Central memory CD4-positive, alpha-beta T cell (primary cell): Measurements from ENCODE around the gene EIF5AL1.
"Not testable (repeated sequence)": the region's sequence is repeated elsewhere in the genome, so short reads cannot be mapped to it uniquely, and the experiment has no call there.

Source experiments
- DNase-seq: peaks from one replicate; pipeline ENCODE4 v3.0.0; 2022
- total RNA-seq, 3 experiments: gene quantifications; one replicate each; lab custom pipeline; 2026; lab: John Stamatoyannopoulos, UW

EIF5AL1 gene
- total RNA-seq, result 1.5 to 14.7 (median 2.8) reads per million in 3 experiments

DNA sequence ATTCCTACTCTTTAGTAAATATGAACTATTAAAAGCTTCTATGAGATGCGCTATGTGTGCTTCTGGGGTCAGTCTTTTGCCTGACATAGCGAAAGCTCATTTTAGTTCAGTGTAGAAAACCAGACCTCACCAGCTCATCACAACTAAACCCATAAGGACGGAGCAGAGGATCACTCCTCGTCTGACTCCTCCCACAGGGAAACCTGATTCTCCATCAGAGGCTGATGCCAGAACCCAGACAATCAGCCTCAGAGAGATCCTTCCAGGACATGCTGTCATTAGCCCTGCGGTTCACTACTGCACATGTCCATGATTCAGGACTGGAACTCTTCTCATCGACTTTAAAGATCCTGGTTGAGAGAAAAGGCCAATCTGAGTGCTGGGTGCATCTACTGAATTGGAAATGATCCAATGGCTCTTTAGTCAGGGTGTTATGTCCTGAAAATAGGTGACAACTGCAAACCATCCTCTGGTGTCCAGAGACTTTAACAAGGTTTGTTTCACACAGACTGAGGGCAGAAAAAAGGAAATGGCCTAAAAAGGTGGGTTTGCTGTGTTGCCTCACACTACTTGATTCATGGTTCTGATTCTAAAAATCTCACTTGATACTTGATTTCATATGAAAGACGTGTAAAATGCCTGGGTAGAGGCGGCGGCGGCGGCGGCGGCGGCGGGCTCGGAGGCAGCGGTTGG lies at the start of gene EIF5AL1:
Gene EIF5AL1, plus strand, starts transcription at position 643 of the 693 bp plus-strand sequence. CDS start 117 bp downstream, outside the sequence.
- DNase-seq, result not testable (repeated sequence)

DNA sequence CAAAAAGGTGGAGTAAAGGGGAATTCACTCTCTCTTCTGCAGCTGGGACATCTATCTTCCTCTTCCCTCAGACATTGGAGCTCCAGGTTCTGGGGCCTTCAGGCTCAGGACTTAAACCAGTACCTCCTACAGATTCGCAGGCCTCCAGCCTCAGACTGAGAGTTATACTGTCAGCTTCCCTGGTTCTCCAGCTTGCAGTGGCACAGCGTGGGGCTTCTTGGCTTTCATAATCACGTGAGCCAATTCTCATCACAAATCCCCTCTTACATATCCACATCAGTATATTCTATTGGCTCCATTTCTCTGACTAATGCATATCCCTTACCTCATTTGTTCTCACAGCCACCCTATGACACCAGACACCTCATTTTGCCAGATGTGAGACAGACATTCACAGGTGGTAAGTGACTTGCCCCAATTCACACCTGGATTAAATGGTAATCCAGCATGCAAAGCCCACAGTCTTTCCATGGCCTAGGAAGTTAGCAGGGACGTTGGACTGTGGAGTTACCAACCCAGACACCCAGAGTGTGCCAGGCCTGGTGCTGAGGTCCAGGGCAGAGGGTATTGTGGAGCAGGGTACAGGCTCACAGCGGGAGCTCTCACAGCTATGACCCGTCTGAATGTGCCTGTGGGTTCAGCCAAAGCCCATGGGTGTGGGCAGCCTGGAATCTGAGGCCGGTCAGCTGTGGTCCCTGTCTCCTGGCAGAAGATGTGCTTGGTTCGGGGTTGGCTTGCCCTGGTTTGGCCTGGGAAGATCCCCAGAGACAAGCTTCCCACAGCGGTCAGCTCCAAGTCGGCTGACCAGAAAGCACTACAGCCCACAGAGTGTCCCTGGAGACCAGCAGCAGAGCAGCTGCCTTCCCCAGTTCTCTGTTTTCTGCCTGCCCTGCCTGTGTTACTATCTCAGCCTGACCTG lies 48.5 kb upstream of the EIF5AL1 start:
- no peak for DNase-seq

DNA sequence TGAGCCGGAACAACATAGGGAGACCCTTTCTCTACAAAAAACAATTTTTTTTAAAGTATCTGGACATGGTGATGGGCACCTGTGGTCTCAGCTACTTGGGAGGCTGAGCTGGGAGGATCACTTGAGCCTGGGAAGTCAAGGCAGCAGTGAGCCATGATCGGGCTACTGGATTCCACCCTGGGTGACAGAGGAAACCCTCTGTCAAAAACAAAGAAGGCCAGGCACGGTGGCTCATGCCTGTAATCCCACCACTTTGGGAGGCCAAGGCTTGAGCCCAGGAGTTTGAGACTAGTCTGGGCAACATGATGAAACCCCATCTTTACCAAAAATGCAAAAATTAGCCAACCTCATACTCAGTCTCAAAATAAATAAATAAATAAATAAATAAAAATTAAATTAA lies 47.0 kb upstream of the EIF5AL1 start:
- DNase-seq, result no peak

DNA sequence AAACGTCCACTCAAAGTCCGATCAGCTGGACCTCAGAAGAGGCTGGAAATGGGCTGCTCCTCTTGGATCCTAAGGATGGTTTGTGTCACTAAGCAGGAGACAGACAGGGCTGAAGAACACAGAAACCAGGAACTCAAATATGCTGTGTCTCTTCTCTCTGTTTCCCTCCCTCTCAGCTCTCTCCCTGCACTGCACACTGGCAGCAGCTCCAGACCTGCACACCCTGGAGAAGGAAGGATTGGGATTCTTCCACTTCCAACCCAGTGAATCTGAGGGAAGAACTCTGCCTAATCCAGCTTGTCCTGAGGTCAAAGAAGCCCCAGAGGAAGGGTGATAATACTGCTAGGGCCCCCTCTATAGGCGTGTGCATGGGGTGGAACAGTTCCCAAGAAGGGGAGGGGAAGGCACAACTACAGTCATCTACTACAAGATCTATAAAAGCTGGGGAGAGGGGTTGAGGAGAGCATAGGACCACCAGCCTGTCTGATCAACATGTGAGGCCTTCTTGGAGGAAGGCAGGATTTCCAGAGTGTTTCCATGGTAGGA lies 44.2 kb upstream of the EIF5AL1 start:
- no peak for DNase-seq

DNA sequence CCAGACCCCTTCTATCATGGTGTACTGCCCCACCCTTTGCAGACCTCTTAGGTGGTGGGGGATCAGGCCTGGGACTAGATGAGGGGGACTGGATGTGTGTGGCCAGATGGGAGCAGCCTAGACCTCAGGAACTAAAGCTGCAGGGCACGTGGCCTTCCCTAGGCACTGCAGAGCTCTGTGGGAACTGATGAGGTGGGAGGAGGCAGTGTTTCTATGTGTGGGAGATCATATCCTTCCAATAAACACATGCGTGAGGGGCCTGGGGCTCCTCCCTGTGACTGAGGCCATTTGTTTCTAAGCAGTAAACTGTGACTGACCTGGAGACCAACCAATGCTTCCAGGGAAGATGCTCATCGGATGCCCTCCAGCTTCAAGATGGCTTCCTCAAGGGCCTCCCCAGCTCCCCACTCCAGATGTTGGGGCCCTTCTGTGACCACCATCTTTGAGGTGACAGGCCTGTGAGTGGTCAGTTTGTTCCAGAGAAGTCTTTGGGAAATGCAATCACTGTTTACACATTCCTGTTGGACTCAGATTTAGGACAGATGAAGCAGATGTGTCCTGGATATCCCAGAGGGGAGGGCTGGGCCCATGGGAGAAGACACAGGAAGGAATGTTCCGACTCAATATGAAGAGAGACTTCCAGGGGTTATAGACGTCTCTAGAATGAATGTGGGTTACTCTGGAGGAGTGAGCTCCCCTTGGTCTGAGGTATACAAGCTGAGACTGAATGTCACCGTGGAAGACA lies 43.3 kb upstream of the EIF5AL1 start:
- DNase-seq, result no peak

GRCh38 chr10:79470096-79470495 lies 42.2 kb upstream of the EIF5AL1 start:
- DNase-seq, result no peak

GRCh38 chr10:79471776-79472175 lies 40.6 kb upstream of the EIF5AL1 start:
- DNase-seq, result no peak

GRCh38 chr10:79472449-79472848 lies 39.9 kb upstream of the EIF5AL1 start:
- DNase-seq, result no peak

GRCh38 chr10:79472951-79473350 lies 39.4 kb upstream of the EIF5AL1 start:
- DNase-seq, result no peak

- DNase-seq, result no peak
Observed at GRCh38 chr10:79473496-79474095, 38.7 kb upstream of the EIF5AL1 start.

GRCh38 chr10:79475119-79475653 lies 37.1 kb upstream of the EIF5AL1 start:
- no peak for DNase-seq

DNA sequence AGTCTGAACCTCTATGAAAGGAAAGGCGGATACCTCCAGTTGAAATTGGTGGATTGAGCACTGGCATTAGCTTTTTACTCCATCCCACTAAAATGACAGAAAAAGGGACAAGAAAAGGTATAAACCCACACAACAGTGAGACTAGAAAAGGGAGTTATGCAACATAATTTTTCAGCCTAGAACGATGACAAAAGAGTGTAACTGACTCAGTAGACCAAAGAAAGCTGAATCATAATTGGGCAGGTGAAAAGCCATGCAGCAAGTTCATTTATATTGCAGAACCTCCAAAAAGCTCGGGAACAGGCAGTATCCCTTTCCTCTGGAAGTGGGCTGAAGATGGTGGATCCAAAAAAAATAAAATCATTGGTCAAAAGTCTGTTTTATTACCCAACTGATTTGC lies 36.5 kb upstream of the EIF5AL1 start:
- DNase-seq, result no peak

GRCh38 chr10:79476645-79477044 lies 35.7 kb upstream of the EIF5AL1 start:
- no peak for DNase-seq

DNA sequence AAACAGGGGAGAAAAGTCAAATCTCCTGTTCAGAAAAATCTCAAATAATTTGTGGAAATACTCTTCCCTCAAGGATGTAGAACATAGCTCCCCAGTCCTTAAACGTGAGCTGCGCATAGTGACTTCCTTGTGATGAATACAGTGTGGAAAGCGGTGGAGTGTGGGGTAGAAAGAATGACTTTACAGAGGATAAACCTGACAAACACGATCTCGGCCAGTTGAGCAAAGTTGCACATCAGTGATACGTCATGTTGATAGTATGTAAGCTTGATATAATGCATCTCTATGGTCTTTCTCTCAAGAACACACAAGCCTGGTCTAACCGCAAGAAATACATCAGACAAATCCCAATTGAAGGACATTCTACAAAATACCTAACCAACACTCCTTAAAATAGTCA lies 34.9 kb upstream of the EIF5AL1 start:
- DNase-seq, result no peak

DNA sequence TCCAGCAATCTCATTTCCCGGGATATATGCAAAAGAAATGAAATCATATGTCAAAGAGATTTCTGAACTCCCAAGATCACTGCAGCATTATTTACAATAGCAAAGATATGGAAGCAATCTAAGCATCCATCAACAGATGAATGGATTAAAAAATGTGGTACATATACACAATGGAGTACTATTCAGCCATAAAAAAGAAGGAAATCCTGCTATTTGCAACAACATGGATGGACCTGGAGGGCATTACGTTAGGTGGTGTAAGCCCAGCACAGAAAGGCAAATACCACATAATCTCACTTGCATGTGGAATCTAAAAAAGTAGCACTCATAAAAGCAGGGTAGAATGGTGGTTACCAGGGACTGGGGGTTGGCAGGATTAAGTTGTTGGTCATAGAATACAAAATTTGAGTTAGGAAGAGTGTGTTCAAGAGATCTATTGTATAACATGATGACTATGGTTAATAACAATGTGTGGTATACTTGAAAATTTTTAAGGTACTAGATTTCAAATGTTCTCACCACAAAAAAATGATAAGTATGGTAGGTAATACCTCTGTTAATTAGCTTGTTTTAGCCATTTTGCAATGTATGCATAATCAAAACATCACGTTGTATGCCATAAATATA lies 32.9 kb upstream of the EIF5AL1 start:
- no peak for DNase-seq

- DNase-seq, result no peak
Observed at GRCh38 chr10:79482304-79482703, 30.0 kb upstream of the EIF5AL1 start.

- no peak for DNase-seq
Observed at GRCh38 chr10:79482741-79483140, 29.6 kb upstream of the EIF5AL1 start.

DNA sequence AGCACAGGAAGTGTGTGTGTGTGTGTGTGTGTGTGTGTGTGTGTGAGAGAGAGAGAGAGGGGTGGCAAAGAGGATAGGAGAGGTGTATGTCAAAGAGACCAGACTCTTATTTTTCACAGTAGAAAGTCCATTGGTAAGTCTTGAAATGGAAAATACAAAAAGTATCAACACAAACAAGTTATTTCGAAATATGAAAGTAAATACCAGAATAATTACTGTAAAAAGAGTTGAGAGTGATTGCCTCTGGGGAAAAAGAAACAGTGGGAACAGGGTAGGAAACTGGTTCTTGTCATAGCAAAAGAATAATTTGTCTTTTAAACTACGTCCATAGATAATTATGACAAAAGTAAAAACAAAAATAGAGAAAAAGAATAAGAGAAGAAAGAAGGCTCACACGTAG lies 29.0 kb upstream of the EIF5AL1 start:
- no peak for DNase-seq

DNA sequence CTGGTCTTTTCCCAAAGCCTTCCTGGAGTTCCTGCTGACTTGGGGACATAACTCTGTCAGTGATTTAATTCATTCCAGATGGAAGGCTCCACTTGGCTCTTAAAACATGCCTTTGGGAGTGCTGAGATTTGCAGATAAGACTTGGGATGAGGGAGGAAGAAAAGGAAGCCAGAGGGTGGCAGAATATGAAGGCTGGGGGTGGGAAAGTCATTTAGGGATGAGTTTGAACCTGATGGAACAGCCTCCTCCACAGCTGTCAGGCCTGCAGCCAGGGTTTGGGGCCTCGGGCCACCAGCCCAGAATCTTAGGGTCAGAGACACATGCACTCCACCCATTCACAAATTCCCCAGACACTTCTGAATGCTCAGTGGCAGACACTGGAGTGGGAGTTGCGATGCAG lies 28.4 kb upstream of the EIF5AL1 start:
- no peak for DNase-seq

DNA sequence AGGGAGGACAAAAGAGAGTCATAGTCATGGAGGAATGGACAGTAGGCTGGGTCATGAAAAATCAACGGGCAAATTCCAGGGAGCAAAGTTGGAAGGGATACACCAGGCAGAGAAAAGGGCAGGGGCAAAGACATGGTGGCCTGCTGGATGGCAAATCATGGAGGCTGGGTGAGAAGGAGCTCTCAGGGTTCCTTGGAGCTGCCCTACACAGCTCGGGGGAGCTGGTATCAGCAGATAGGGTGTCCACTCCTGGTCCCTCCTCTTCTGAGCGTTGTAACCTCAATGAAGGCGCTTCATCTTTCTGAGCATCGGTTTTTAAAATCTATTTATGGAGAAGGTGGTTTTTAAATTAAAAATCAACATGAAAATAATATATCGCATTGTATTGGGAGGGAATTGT lies 27.9 kb upstream of the EIF5AL1 start:
- no peak for DNase-seq

- DNase-seq, result no peak
Observed at GRCh38 chr10:79487296-79488194, 24.8 kb upstream of the EIF5AL1 start.
